ENCODE results near the gene UNC80.

DNA sequence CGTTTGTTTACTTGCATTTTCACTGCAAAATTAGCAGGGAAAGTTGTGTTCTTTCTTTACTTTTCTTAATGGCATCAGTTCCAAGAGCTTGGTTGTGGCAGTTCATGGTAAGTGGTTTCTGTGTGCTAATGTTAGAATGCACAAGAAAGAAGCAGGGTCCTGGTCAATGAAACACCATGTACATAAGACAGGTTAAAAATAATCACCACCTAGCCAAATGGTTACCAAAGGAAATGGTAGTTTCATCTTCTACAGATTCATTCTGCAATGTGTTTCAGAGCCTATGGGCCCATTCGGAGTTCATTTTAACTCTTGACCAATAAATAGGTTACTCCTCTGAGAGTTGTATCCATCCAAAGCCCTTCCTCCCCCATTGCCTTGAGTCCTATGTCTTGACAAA lies 212.7 kb downstream of the UNC80 start:
- TF ChIP-seq POLR2AphosphoS5 (IDR thresholded peaks at IDR 0.05; ENCODE audit: borderline replicate concordance, low read depth, low read length) (no peak), EZH2 (IDR thresholded peaks at IDR 0.05) (no peak), FOXP2 (optimal IDR thresholded peaks at IDR 0.05; ENCODE audit: control extremely low read depth, extremely low read length, insufficient read depth) (no peak)

All from SK-N-MC (cell line).